NB4 (cell line): ENCODE measurements around the gene WIZ.
A peak's percentile ranks its signal among the peaks of the same experiment; 100 is the strongest.

Experiments used
- DNase-seq: peaks from one replicate; pipeline ENCODE4 v3.0.0; 2010; ENCODE audit warnings: low read depth
- H3K4me3 ChIP-seq: one replicate; pipeline ENCODE4 v1.5.1; 2011; ENCODE audit warnings: mild to moderate bottlenecking, low read depth, low read length, moderate library complexity
- CTCF ChIP-seq: IDR thresholded peaks from one replicate; pipeline ENCODE4 v1.5.1; 2012; ENCODE audit warnings: low read depth, low read length
- MAX ChIP-seq: IDR thresholded peaks from 2 replicates; pipeline ENCODE4 v1.6.1; 2011; ENCODE audit warnings: low read depth, low read length
- MYC ChIP-seq: IDR thresholded peaks from 2 replicates; pipeline ENCODE4 v1.6.1; 2011; ENCODE audit warnings: low read depth, low read length
- POLR2A ChIP-seq: IDR thresholded peaks from 2 replicates; pipeline ENCODE4 v1.6.1; 2011; ENCODE audit warnings: mild to moderate bottlenecking; ENCODE audit not compliant: insufficient read length; ENCODE audit errors: extremely low read depth

Gene WIZ

GRCh38 chr19:15452111-15453047, 2.6 kb upstream of the WIZ start:
- no peak overlapping the region for H3K4me3 ChIP-seq
- peak; percentile 45 for DNase-seq
- TF ChIP-seq MYC (no peak), CTCF (no peak), POLR2A (no peak), MAX (no peak)

- no peak for DNase-seq
- TF ChIP-seq MYC (no peak), POLR2A (no peak), CTCF (no peak), MAX (no peak)
- H3K4me3 ChIP-seq, result no peak overlapping the region
These were observed 753 bp upstream of the WIZ start for GRCh38 chr19:15450528-15450890.

GRCh38 chr19:15448778-15449619, 757 bp downstream of the WIZ start:
- H3K4me3 ChIP-seq, result no peak overlapping the region
- TF ChIP-seq POLR2A (no peak), MAX (no peak), MYC (no peak), CTCF (no peak)
- peak; percentile 41 for DNase-seq

GRCh38 chr19:15448044-15448777, 1.5 kb downstream of the WIZ start:
- no peak overlapping the region for H3K4me3 ChIP-seq
- no peak for DNase-seq
- TF ChIP-seq CTCF (no peak), MAX (no peak)

- TF ChIP-seq CTCF (no peak), MYC (no peak), POLR2A (no peak), MAX (no peak)
These were observed 2.7 kb downstream of the WIZ start for GRCh38 chr19:15447057-15447456.

More at GRCh38 chr19:15447057-15447456, 2.7 kb downstream of the WIZ start:
- no peak for DNase-seq
- no peak overlapping the region for H3K4me3 ChIP-seq
